Uterus (tissue), 2 donors: ENCODE results near the gene DOCK3.

ENCODE experiments used
- CTCF ChIP-seq, 4 experiments: fragments of 200-600 bp in 2 of 4; fragments of 450-650 bp in 2 of 4; sonication (generic) in 2 of 4; IDR thresholded peaks; one replicate each; pipeline ENCODE4 v1.5.1; 2016 to 2019; ENCODE audit warnings: antibody characterized with exemption in 4 of 4, mild to moderate bottlenecking in 2 of 4, moderate library complexity in 1 of 4
- POLR2A ChIP-seq, 2 donors: fragments of 450-650 bp; IDR thresholded peaks; one replicate each; pipeline ENCODE4 v1.6.1; 2016; ENCODE audit warnings: antibody characterized with exemption in 2 of 2, mild to moderate bottlenecking in 1 of 2, moderate library complexity in 1 of 2

GRCh38 chr3:51221959-51222358 is 547.2 kb downstream of the DOCK3 start:
- TF ChIP-seq POLR2A (IDR thresholded peaks at IDR 0.05) (no peak), CTCF (IDR thresholded peaks at IDR 0.05) (no peak)
